ENCODE data around the gene NR2C2AP.

Gene NR2C2AP

GRCh38 chr19:19217099-19217498 lies 13.9 kb upstream of the NR2C2AP start:
- in situ Hi-C loops (cut with MboI; ENCODE audit: low sequenced_read_pairs, unreplicated experiment) = no loop called here
- no peak for DNase-seq (ENCODE audit: low spot score)

GRCh38 chr19:19215792-19216191 lies 12.6 kb upstream of the NR2C2AP start:
- TF ChIP-seq CTCF (IDR thresholded peaks at IDR 0.05; ENCODE audit: borderline replicate concordance, control extremely low read depth, extremely low read depth, insufficient read depth, missing control alignments) = no peak
- no peak for DNase-seq (ENCODE audit: low spot score)
- in situ Hi-C loops (cut with MboI; ENCODE audit: low sequenced_read_pairs, unreplicated experiment) = no loop called here

More at GRCh38 chr19:19217099-19217498, 13.9 kb upstream of the NR2C2AP start:
- TF ChIP-seq CTCF (IDR thresholded peaks at IDR 0.05; ENCODE audit: borderline replicate concordance, control extremely low read depth, extremely low read depth, insufficient read depth, missing control alignments) = no peak

- peak; percentile 69 for DNase-seq (ENCODE audit: low spot score)
- no peak for TF ChIP-seq CTCF (IDR thresholded peaks at IDR 0.05; ENCODE audit: borderline replicate concordance, control extremely low read depth, extremely low read depth, insufficient read depth, missing control alignments)
Measured at GRCh38 chr19:19214892-19215291, 11.7 kb upstream of the NR2C2AP start.

GRCh38 chr19:19214159-19214490 lies 10.9 kb upstream of the NR2C2AP start:
- no peak for TF ChIP-seq CTCF (IDR thresholded peaks at IDR 0.05; ENCODE audit: borderline replicate concordance, control extremely low read depth, extremely low read depth, insufficient read depth, missing control alignments)
- in situ Hi-C loops (cut with MboI; ENCODE audit: low sequenced_read_pairs, unreplicated experiment) = no loop called here
- no peak for DNase-seq (ENCODE audit: low spot score)

More at GRCh38 chr19:19214892-19215291, 11.7 kb upstream of the NR2C2AP start:
- in situ Hi-C loops (cut with MboI; ENCODE audit: low sequenced_read_pairs, unreplicated experiment) = no loop called here

GRCh38 chr19:19213426-19214158 lies 10.4 kb upstream of the NR2C2AP start:
- TF ChIP-seq CTCF (IDR thresholded peaks at IDR 0.05; ENCODE audit: borderline replicate concordance, control extremely low read depth, extremely low read depth, insufficient read depth, missing control alignments) = no peak
- in situ Hi-C loops (cut with MboI; ENCODE audit: low sequenced_read_pairs, unreplicated experiment) = no loop called here
- DNase-seq (ENCODE audit: low spot score) = no peak

- TF ChIP-seq CTCF (IDR thresholded peaks at IDR 0.05; ENCODE audit: borderline replicate concordance, control extremely low read depth, extremely low read depth, insufficient read depth, missing control alignments) = no peak
- in situ Hi-C loops (cut with MboI; ENCODE audit: low sequenced_read_pairs, unreplicated experiment) = no loop called here
- no peak for DNase-seq (ENCODE audit: low spot score)
Measured at GRCh38 chr19:19212916-19213315, 9.7 kb upstream of the NR2C2AP start.

All from GM13976 (cell line).